WTC11 (cell line): ENCODE data around the gene ANKRD29. TPM values are rescaled to one million over a fixed set of nuclear protein-coding genes. Genes with fewer than 3 reads are reported as not detected.

Experiments used
- ATAC-seq: fragments of 200-7000 bp; cut with Tn5 transposase; 2 replicates; pipeline ENCODE4 v1.10.0; 2021; ENCODE audit warnings: mild to moderate bottlenecking, moderate library complexity
- CTCF ChIA-PET: fragments of 300-600 bp; sonication (Branson Sonifier 250); formaldehyde crosslinking; loops from one replicate; lab custom pipeline; 2021; ENCODE audit warnings: antibody characterized with exemption; lab: Charles Lee
- POLR2A ChIA-PET: fragments of 350-600 bp; sonication (Branson Sonifier 250); formaldehyde crosslinking; loops from one replicate; lab custom pipeline; 2021; ENCODE audit warnings: antibody characterized with exemption; lab: Charles Lee
- DNase-seq: peaks from one replicate; pipeline ENCODE4 v3.0.0; 2021; ENCODE audit warnings: low spot score
- H3K27ac Mint-ChIP-seq: 2 replicates; pipeline ENCODE4 v1.8.0; 2021; ENCODE audit warnings: mixed read lengths
- H3K27me3 Mint-ChIP-seq: 2 replicates; pipeline ENCODE4 v1.8.0; 2021; ENCODE audit warnings: low read depth, mild to moderate bottlenecking, moderate library complexity, mixed read lengths
- H3K36me3 Mint-ChIP-seq: 2 replicates; pipeline ENCODE4 v1.8.0; 2021; ENCODE audit warnings: mixed read lengths
- H3K4me1 Mint-ChIP-seq: 2 replicates; pipeline ENCODE4 v1.8.0; 2022; ENCODE audit warnings: mixed read lengths
- H3K4me3 Mint-ChIP-seq: 2 replicates; pipeline ENCODE4 v1.8.0; 2021; ENCODE audit warnings: mild to moderate bottlenecking, moderate library complexity, mixed read lengths
- H3K9me3 Mint-ChIP-seq: 2 replicates; pipeline ENCODE4 v1.8.0; 2021; ENCODE audit warnings: mixed read lengths
- CREB1 ChIP-seq: sonication (generic); formaldehyde crosslinking; IDR thresholded peaks from 2 replicates; pipeline ENCODE4 v1.8.0; 2023; ENCODE audit warnings: mild to moderate bottlenecking, missing genetic modification reagents
- FOXP1 ChIP-seq: sonication (generic); formaldehyde crosslinking; IDR thresholded peaks from 2 replicates; pipeline ENCODE4 v1.8.0; 2022; ENCODE audit warnings: missing genetic modification reagents, mild to moderate bottlenecking, moderate library complexity, borderline replicate concordance
- GABPB1 ChIP-seq: sonication (generic); formaldehyde crosslinking; IDR thresholded peaks from 2 replicates; pipeline ENCODE4 v1.8.1; 2023; ENCODE audit warnings: mild to moderate bottlenecking, missing genetic modification reagents
- IRF1 ChIP-seq: sonication (generic); formaldehyde crosslinking; IDR thresholded peaks from 2 replicates; pipeline ENCODE4 v1.8.0; 2023; ENCODE audit warnings: missing genetic modification reagents
- JAZF1 ChIP-seq: fragments of 250-450 bp; sonication (Bioruptor Pico); IDR thresholded peaks from 2 replicates; pipeline ENCODE4 v1.9.0; 2021; ENCODE audit warnings: moderate library complexity, mild to moderate bottlenecking, inconsistent platforms
- NFE2L1 ChIP-seq: sonication (generic); formaldehyde crosslinking; IDR thresholded peaks from 2 replicates; pipeline ENCODE4 v1.8.1; 2023; ENCODE audit warnings: missing genetic modification reagents
- NR2C2 ChIP-seq: sonication (generic); formaldehyde crosslinking; IDR thresholded peaks from 2 replicates; pipeline ENCODE4 v1.8.0; 2022; ENCODE audit warnings: mild to moderate bottlenecking, missing genetic modification reagents
- OVOL2 ChIP-seq: fragments of 250-450 bp; sonication (Bioruptor Pico); IDR thresholded peaks from 2 replicates; pipeline ENCODE4 v1.9.0; 2021; ENCODE audit warnings: mild to moderate bottlenecking, borderline replicate concordance
- PRRX2 ChIP-seq: fragments of 250-450 bp; sonication (Bioruptor Pico); IDR thresholded peaks from 2 replicates; pipeline ENCODE4 v1.8.0; 2021; ENCODE audit warnings: mild to moderate bottlenecking
- TCF7 ChIP-seq: sonication (generic); formaldehyde crosslinking; IDR thresholded peaks from 2 replicates; pipeline ENCODE4 v1.8.0; 2022; ENCODE audit warnings: mild to moderate bottlenecking, low read depth, missing genetic modification reagents, moderate library complexity
- ZBTB21 ChIP-seq: sonication (generic); formaldehyde crosslinking; IDR thresholded peaks from 2 replicates; pipeline ENCODE4 v1.8.1; 2023; ENCODE audit warnings: mild to moderate bottlenecking, missing genetic modification reagents, borderline replicate concordance
- ZBTB43 ChIP-seq: sonication (generic); formaldehyde crosslinking; IDR thresholded peaks from 2 replicates; pipeline ENCODE4 v1.8.1; 2023; ENCODE audit warnings: mild to moderate bottlenecking, missing genetic modification reagents
- ZNF232 ChIP-seq: sonication (generic); formaldehyde crosslinking; IDR thresholded peaks from 2 replicates; pipeline ENCODE4 v1.8.0; 2022; ENCODE audit warnings: mild to moderate bottlenecking, missing genetic modification reagents
- ZNF263 ChIP-seq: sonication (generic); formaldehyde crosslinking; IDR thresholded peaks from 2 replicates; pipeline ENCODE4 v1.8.1; 2022; ENCODE audit warnings: low read depth, mild to moderate bottlenecking, moderate library complexity, missing genetic modification reagents
- ZNF317 ChIP-seq: sonication (generic); formaldehyde crosslinking; IDR thresholded peaks from 2 replicates; pipeline ENCODE4 v1.8.1; 2023; ENCODE audit warnings: low read depth, mild to moderate bottlenecking, moderate library complexity, missing genetic modification reagents, borderline replicate concordance
- ZNF532 ChIP-seq: fragments of 250-450 bp; sonication (Bioruptor Pico); IDR thresholded peaks from 2 replicates; pipeline ENCODE4 v1.9.0; 2021; ENCODE audit warnings: mild to moderate bottlenecking, borderline replicate concordance
- total RNA-seq: library from RNA; stranded (reverse); gene quantifications from 3 replicates; pipeline ENCODE4 v1.2.3, GENCODE V29; 2021
- TF ChIP-seq, protein P1 (sequence below): sonication (generic); formaldehyde crosslinking; IDR thresholded peaks from 2 replicates; pipeline ENCODE4 v1.8.0; 2022; ENCODE audit warnings: missing genetic modification reagents
- TF ChIP-seq, protein P2 (sequence below): fragments of 250-450 bp; sonication (Bioruptor Pico); IDR thresholded peaks from 2 replicates; pipeline ENCODE4 v2.1.2; 2022; ENCODE audit warnings: mild to moderate bottlenecking, moderate library complexity

Gene ANKRD29
- total RNA-seq, 1 experiment from 2014 or later: 4.9 TPM

DNA sequence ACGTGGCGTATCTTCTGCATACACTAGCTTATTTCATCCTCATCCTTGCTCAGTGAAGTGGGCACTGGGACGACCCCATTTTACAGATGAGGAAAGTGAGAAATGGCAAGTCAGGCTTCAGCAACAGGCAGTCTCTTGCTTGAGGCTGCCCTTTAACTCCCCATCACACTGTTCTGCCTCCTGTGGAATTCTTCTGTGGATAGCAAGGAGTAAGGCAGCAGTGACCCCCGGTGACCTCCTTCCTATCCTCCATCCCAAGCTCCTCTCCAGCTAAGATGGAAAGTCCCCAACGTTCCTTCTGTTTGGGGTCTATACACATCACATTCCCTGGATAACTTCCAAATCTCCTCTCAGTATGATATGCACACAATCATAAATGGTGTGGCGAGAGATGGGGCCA, 10.5 kb downstream of the ANKRD29 start:
- H3K27ac Mint-ChIP-seq: no peak overlapping the region
- ATAC-seq (no peak), DNase-seq (no peak)
- ChIA-PET CTCF (interaction anchor here (3.0 kb wide), 1 partner anchor 51 kb away, joined by 11 read pairs; no protein-coding TSS in a partner anchor), POLR2A (interaction anchor here (0.6 kb wide), 1 partner anchor 17 kb away, joined by 3 read pairs; no protein-coding TSS in a partner anchor)
- H3K9me3 Mint-ChIP-seq: no peaks in the 10 kb centered on the region
- no peak for TF ChIP-seq IRF1 (CRISPR knock-in tag)
- TF ChIP-seq ZNF232 (CRISPR knock-in tag): no peak
- TF ChIP-seq OVOL2 (CRISPR knock-in tag): no peak
- TF ChIP-seq ZBTB21 (CRISPR knock-in tag): no peak
- H3K4me3 Mint-ChIP-seq: no peak overlapping the region
- H3K36me3 Mint-ChIP-seq: no peaks in the 10 kb centered on the region
- no peaks in the 10 kb centered on the region for H3K27me3 Mint-ChIP-seq
- peaks cover 12% of the 10 kb centered on the region for H3K4me1 Mint-ChIP-seq

- H3K4me1 Mint-ChIP-seq: peaks cover 12% of the 10 kb centered on the region
- CTCF ChIA-PET: interaction anchor here (0.6 to 3.0 kb wide), 2 partner anchors 19 to 52 kb away, joined by 3 to 11 read pairs; no protein-coding TSS in a partner anchor
- no peaks in the 10 kb centered on the region for H3K9me3 Mint-ChIP-seq
- TF ChIP-seq, protein P1, sequence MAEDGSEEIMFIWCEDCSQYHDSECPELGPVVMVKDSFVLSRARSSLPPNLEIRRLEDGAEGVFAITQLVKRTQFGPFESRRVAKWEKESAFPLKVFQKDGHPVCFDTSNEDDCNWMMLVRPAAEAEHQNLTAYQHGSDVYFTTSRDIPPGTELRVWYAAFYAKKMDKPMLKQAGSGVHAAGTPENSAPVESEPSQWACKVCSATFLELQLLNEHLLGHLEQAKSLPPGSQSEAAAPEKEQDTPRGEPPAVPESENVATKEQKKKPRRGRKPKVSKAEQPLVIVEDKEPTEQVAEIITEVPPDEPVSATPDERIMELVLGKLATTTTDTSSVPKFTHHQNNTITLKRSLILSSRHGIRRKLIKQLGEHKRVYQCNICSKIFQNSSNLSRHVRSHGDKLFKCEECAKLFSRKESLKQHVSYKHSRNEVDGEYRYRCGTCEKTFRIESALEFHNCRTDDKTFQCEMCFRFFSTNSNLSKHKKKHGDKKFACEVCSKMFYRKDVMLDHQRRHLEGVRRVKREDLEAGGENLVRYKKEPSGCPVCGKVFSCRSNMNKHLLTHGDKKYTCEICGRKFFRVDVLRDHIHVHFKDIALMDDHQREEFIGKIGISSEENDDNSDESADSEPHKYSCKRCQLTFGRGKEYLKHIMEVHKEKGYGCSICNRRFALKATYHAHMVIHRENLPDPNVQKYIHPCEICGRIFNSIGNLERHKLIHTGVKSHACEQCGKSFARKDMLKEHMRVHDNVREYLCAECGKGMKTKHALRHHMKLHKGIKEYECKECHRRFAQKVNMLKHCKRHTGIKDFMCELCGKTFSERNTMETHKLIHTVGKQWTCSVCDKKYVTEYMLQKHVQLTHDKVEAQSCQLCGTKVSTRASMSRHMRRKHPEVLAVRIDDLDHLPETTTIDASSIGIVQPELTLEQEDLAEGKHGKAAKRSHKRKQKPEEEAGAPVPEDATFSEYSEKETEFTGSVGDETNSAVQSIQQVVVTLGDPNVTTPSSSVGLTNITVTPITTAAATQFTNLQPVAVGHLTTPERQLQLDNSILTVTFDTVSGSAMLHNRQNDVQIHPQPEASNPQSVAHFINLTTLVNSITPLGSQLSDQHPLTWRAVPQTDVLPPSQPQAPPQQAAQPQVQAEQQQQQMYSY (CRISPR knock-in tag): no peak
- no peak for TF ChIP-seq TCF7 (CRISPR knock-in tag)
- DNase-seq (no peak), ATAC-seq (no peak)
- H3K36me3 Mint-ChIP-seq: no peaks in the 10 kb centered on the region
- no peaks in the 10 kb centered on the region for H3K27me3 Mint-ChIP-seq
- H3K27ac Mint-ChIP-seq: no peak overlapping the region
- no peak overlapping the region for H3K4me3 Mint-ChIP-seq
- POLR2A ChIA-PET: no interaction called here
These were observed 11.5 kb downstream of the ANKRD29 start for GRCh38 chr18:23650968-23651927.

DNA sequence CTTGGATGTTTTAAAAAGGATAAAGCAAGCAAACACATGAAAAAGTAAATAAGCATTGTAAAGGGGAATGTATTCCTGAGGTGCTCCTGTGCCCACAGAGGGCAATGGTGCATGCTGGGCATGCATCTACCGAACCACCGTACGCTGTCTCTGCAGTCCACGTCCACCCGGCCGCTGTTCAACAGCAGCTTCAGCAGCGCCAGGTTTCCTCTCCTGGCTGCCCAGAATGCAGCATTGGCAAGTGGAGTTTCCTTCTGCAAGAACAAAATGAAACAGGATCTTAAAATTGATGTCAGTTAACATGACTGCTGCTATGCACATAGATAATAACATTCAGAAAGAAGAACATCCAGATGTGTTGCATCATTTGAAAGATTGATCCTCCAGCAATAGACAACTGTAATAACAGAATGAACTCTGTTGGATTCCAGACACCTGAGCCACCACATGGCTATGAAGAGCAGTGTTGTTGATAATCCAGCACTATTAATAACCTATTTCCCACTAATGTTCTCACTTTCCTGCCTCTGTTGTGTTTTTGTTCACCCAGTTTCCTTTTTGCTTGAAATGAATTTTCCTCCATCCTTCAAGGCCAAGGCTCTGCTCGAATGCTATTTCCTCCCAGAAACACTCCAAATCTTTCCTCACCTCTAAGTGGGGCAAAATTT, 13.6 kb downstream of the ANKRD29 start:
- ChIA-PET CTCF (no interaction called here), POLR2A (no interaction called here)
- Mint-ChIP-seq H3K4me1 (peaks cover 17% of the 10 kb centered on the region), H3K9me3 (0 out of 2 replicates have a peak, but pooled peaks cover 5% of the 10 kb centered on the region), H3K36me3 (0 out of 2 replicates have a peak, but pooled peaks cover 3% of the 10 kb centered on the region), H3K27ac (no peak overlapping the region), H3K4me3 (no peak overlapping the region), H3K27me3 (no peaks in the 10 kb centered on the region)
- DNase-seq (no peak), ATAC-seq (no peak)
- TF ChIP-seq ZNF263 (CRISPR knock-in tag) (no peak), ZBTB43 (CRISPR knock-in tag) (no peak), FOXP1 (CRISPR knock-in tag) (no peak), GABPB1 (CRISPR knock-in tag) (no peak), NR2C2 (no peak), NFE2L1 (CRISPR knock-in tag) (no peak), ZNF532 (no peak), JAZF1 (CRISPR knock-in tag) (no peak), PRRX2 (CRISPR knock-in tag) (no peak), CREB1 (CRISPR knock-in tag) (no peak), ZNF317 (no peak)
- TF ChIP-seq, protein P2, sequence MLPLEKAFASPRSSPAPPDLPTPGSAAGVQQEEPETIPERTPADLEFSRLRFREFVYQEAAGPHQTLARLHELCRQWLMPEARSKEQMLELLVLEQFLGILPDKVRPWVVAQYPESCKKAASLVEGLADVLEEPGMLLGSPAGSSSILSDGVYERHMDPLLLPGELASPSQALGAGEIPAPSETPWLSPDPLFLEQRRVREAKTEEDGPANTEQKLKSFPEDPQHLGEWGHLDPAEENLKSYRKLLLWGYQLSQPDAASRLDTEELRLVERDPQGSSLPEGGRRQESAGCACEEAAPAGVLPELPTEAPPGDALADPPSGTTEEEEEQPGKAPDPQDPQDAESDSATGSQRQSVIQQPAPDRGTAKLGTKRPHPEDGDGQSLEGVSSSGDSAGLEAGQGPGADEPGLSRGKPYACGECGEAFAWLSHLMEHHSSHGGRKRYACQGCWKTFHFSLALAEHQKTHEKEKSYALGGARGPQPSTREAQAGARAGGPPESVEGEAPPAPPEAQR (CRISPR knock-in tag): no peak
